Measurements from ENCODE around the gene NDE1. TPM values are rescaled to one million over a fixed set of nuclear protein-coding genes. Genes with fewer than 3 reads are reported as not detected.

NDE1 gene
- total and polyA plus RNA-seq, 2 of the 4 experiments (the other 2 are of a cell fraction), result 22.7 to 29.2 TPM

- no peak for TF ChIP-seq MAFK (IDR thresholded peaks at IDR 0.05; ENCODE audit: low read depth, low read length)
- TF ChIP-seq ELK1 (IDR thresholded peaks at IDR 0.05; ENCODE audit: borderline replicate concordance, low read depth, low read length), result no peak
- no peak for TF ChIP-seq CHD1 (IDR thresholded peaks at IDR 0.05; ENCODE audit: low read depth, low read length)
- no peak for TF ChIP-seq FOS (IDR thresholded peaks at IDR 0.05; ENCODE audit: low read depth, low read length)
- TF ChIP-seq NFE2L2 (IDR thresholded peaks at IDR 0.05; ENCODE audit: low read depth, low read length), result no peak
- TF ChIP-seq CTCF (conservative IDR thresholded peaks at IDR 0.05; ENCODE audit: low read depth, low read length), result no peak
- no peak for TF ChIP-seq MAZ (IDR thresholded peaks at IDR 0.05; ENCODE audit: borderline replicate concordance, low read depth, low read length)
- TF ChIP-seq BHLHE40 (IDR thresholded peaks at IDR 0.05; ENCODE audit: low read depth, low read length), result no peak
- no peak for TF ChIP-seq POLR2A (IDR thresholded peaks at IDR 0.05; ENCODE audit: low read depth, low read length)
- Histone ChIP-seq H2AK9ac (replicated peaks; ENCODE audit: low read depth, low read length, poor library complexity) (no peak overlapping the region), H3K79me1 (ENCODE audit: low read depth in 1 of 2, low read length in 2 of 2) (no peaks in the 10 kb centered on the region), H3K14ac (replicated peaks; ENCODE audit: low read depth, low read length) (no peak overlapping the region), H4K20me1 (ENCODE audit: insufficient read depth, low read length) (no peaks in the 10 kb centered on the region), H3K36me3 (ENCODE audit: control insufficient read depth, insufficient read depth, low read length) (no peaks in the 10 kb centered on the region), H3K4ac (ENCODE audit: low read depth, low read length) (no peak overlapping the region), H3K56ac (ENCODE audit: extremely low read depth, insufficient read depth, low read length) (no peak overlapping the region), H4K5ac (ENCODE audit: low read depth, low read length) (no peak overlapping the region), H3K9me1 (ENCODE audit: insufficient read depth, low read length) (no peaks in the 10 kb centered on the region), H2AK5ac (ENCODE audit: low read depth, low read length) (no peak overlapping the region), H3K4me3 (ENCODE audit: insufficient read depth, low read depth, low read length) (no peak overlapping the region), H3K27me3 (ENCODE audit: control insufficient read depth, insufficient read depth, low read length) (no peaks in the 10 kb centered on the region), H3K9me3 (ENCODE audit: control insufficient read depth, insufficient read depth, low read length) (peaks cover 7% of the 10 kb centered on the region), H3K4me2 (ENCODE audit: low read depth, low read length) (no peak overlapping the region), H4K8ac (ENCODE audit: low read depth in 2 of 2, low read length in 2 of 2) (no peak overlapping the region), H2BK20ac (ENCODE audit: low read depth, low read length) (no peak overlapping the region), H4K91ac (ENCODE audit: insufficient read depth, low read depth, low read length) (no peak overlapping the region), H3K27ac (ENCODE audit: insufficient read depth, low read length) (no peak overlapping the region), H3K4me1 (ENCODE audit: control insufficient read depth, insufficient read depth, low read length) (peaks cover 2% of the 10 kb centered on the region; the same call in 1 of the 2 replicates), H3K18ac (ENCODE audit: low read depth, low read length) (no peak overlapping the region), H2BK120ac (ENCODE audit: low read depth, low read length) (no peak overlapping the region), H3K23ac (ENCODE audit: low read depth, low read length) (no peak overlapping the region), H3K9ac (ENCODE audit: low read depth, low read length) (no peak overlapping the region), H2BK15ac (ENCODE audit: low read depth, low read length) (no peak overlapping the region), H2BK5ac (ENCODE audit: low read depth, low read length, poor library complexity, severe bottlenecking) (no peak overlapping the region), H2AFZ (replicated peaks; ENCODE audit: low read length, poor library complexity) (peak overlapping the region; percentile 49)
- WGBS, 2 experiments (ENCODE audit: extremely low coverage in 2 of 2, insufficient read length in 1 of 2), result 96% methylated on average over 4 of the region's 13 CpGs; no CpG with 5 or more reads in 1 of the 2 experiments
- dilution Hi-C loops (cut with HindIII; ENCODE audit: low sequenced_read_pairs, unreplicated experiment) (no loop called here), intact Hi-C loops (cut with micrococcal nuclease) (no loop called here), in situ Hi-C loops (cut with MboI; ENCODE audit: low sequenced_read_pairs) (no loop called here)
- no peak for ATAC-seq (ENCODE audit: low read depth)
- POLR2A ChIA-PET (ENCODE audit: unreplicated experiment), result no interaction called here
- DNase-seq, result no peak
- CTCF ChIA-PET, result no interaction called here
- no TSS peak for BruUV-seq (replicated peaks)
Measured at GRCh38 chr16:15741207-15741871, 91.3 kb downstream of the NDE1 start.

Measured in IMR-90 (cell line).